Testis (tissue), 2 donors: ENCODE measurements around the gene TM4SF18.

Experiments
- POLR2A ChIP-seq: fragments of 450-650 bp; IDR thresholded peaks from one replicate; pipeline ENCODE4 v1.6.1; 2017; ENCODE audit warnings: antibody characterized with exemption, mild to moderate bottlenecking, moderate library complexity
- TF ChIP-seq, protein P1 (sequence below), 3 experiments: fragments of 450-650 bp in 2 of 3; fragments of 200-600 bp in 1 of 3; sonication (generic) in 1 of 3; IDR thresholded peaks; one replicate each; pipeline ENCODE4 v1.5.1; 2016 to 2019; ENCODE audit warnings: antibody characterized with exemption in 3 of 3, mild to moderate bottlenecking in 2 of 3, moderate library complexity in 1 of 3

DNA sequence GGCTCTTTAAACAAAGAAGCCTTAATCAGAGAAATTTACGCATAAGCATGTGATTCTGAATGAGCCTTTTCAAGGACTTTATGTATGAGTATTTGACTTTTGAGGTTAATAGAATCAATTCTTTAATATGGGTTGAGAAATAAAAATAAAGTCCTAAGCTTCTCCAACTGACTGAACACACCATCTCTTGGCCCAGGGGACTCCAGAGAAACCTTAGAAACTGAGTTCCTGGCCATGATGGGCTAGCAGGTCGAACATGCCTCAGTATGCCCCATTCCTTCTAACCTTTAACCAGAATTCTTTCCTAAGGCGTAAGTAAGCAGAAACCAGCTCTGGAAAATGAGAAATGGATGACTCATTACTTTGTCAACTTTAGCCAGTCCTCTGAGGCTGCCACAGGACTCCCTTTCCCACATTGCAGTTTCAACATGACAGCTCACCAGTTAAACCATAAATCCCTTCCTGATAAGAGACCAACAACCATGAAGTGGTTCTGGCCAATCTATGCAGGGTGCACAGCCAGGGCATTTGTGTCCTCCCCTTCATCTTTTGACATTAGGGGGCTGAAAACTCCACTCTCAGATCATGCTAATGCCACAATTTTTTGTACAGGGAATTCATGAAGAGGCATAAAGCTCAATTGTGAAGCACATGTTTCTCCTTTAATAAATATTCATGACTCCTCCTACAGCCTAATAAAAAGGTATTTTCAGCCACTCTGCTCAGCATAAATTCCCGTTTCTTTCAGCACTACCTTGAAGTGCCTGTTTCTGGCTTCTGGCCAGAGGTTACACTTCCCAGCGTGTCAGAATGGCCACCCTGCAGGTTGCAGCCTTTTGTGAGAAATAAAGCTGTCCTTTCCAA, 33.3 kb downstream of the TM4SF18 start:
- TF ChIP-seq, protein P1, sequence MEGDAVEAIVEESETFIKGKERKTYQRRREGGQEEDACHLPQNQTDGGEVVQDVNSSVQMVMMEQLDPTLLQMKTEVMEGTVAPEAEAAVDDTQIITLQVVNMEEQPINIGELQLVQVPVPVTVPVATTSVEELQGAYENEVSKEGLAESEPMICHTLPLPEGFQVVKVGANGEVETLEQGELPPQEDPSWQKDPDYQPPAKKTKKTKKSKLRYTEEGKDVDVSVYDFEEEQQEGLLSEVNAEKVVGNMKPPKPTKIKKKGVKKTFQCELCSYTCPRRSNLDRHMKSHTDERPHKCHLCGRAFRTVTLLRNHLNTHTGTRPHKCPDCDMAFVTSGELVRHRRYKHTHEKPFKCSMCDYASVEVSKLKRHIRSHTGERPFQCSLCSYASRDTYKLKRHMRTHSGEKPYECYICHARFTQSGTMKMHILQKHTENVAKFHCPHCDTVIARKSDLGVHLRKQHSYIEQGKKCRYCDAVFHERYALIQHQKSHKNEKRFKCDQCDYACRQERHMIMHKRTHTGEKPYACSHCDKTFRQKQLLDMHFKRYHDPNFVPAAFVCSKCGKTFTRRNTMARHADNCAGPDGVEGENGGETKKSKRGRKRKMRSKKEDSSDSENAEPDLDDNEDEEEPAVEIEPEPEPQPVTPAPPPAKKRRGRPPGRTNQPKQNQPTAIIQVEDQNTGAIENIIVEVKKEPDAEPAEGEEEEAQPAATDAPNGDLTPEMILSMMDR (IDR thresholded peaks at IDR 0.05), result no peak
- no peak for TF ChIP-seq POLR2A
